Fibroblast of lung (primary cell): Measurements from ENCODE around the gene SPO11. TPM values are rescaled to one million over a fixed set of nuclear protein-coding genes. Genes with fewer than 3 reads are reported as not detected.

Experiments
- DNase-seq, 2 donors: peaks; one replicate each; pipeline versions ENCODE4 v3.0.0 to v3.0.0-alpha.2; 2010; ENCODE audit warnings: low read depth in 2 of 2
- H2AFZ ChIP-seq: 2 replicates; pipeline ENCODE4 v1.5.1; 2012; ENCODE audit warnings: low read length, control low read depth, inconsistent platforms
- H3K27ac ChIP-seq: 2 replicates; pipeline ENCODE4 v1.5.1; 2011; ENCODE audit warnings: low read length, control low read depth; ENCODE audit not compliant: insufficient read depth
- H3K27me3 ChIP-seq: 2 replicates; pipeline ENCODE4 v1.5.1; 2011; ENCODE audit warnings: mild to moderate bottlenecking, low read length; ENCODE audit not compliant: control insufficient read depth, insufficient read depth
- H3K36me3 ChIP-seq: 2 replicates; pipeline ENCODE4 v1.5.1; 2011; ENCODE audit warnings: low read length; ENCODE audit not compliant: control insufficient read depth, insufficient read depth
- H3K4me1 ChIP-seq: 2 replicates; pipeline ENCODE4 v1.5.1; 2011; ENCODE audit warnings: low read length; ENCODE audit not compliant: control insufficient read depth, insufficient read depth; ENCODE audit errors: extremely low read depth
- H3K4me2 ChIP-seq: 2 replicates; pipeline ENCODE4 v1.5.1; 2011; ENCODE audit warnings: low read length, control low read depth; ENCODE audit not compliant: insufficient read depth; ENCODE audit errors: extremely low read depth
- H3K4me3 ChIP-seq, 4 experiments: fragments of 200-600 bp in 1 of 4; sonication (generic) in 1 of 4; replicated peaks in 1 of 4; 2 replicates each; pipeline ENCODE4 v1.5.1; 2011 to 2016; ENCODE audit warnings: low read length in 4 of 4, low read depth in 3 of 4, mild to moderate bottlenecking in 3 of 4, control low read depth in 2 of 4, inconsistent platforms in 1 of 4, mixed read lengths in 1 of 4; ENCODE audit not compliant: insufficient read depth in 1 of 4; ENCODE audit errors: control extremely low read depth in 1 of 4
- H3K79me2 ChIP-seq: 2 replicates; pipeline ENCODE4 v1.5.1; 2012; ENCODE audit warnings: mild to moderate bottlenecking, low read length, inconsistent platforms; ENCODE audit not compliant: control insufficient read depth, insufficient read depth
- H3K9ac ChIP-seq: 2 replicates; pipeline ENCODE4 v1.5.1; 2011; ENCODE audit warnings: mild to moderate bottlenecking, low read length, control low read depth; ENCODE audit not compliant: insufficient read depth
- H3K9me3 ChIP-seq: 2 replicates; pipeline ENCODE4 v1.5.1; 2012; ENCODE audit warnings: low read depth, low read length; ENCODE audit not compliant: control insufficient read depth, insufficient read depth
- H4K20me1 ChIP-seq: 2 replicates; pipeline ENCODE4 v1.5.1; 2011; ENCODE audit warnings: low read length; ENCODE audit not compliant: control insufficient read depth, insufficient read depth; ENCODE audit errors: extremely low read depth
- CTCF ChIP-seq, 2 donors: IDR thresholded peaks in 1 of 2; conservative IDR thresholded peaks in 1 of 2; 1 replicate in 1 of 2; 2 replicates in 1 of 2; pipeline ENCODE4 v1.5.1; 2011 to 2012; ENCODE audit warnings: low read length in 2 of 2, control low read depth in 1 of 2, inconsistent platforms in 1 of 2, low read depth in 1 of 2, mild to moderate bottlenecking in 1 of 2
- EZH2 ChIP-seq: IDR thresholded peaks from 2 replicates; pipeline ENCODE4 v1.5.1; 2012; ENCODE audit warnings: low read length, control low read depth, mild to moderate bottlenecking; ENCODE audit errors: missing control alignments
- polyA plus RNA-seq, 2 donors: library from polyadenylated mRNA; depleted of rRNA in 1 of 2; stranded (reverse) in 1 of 2; unstranded in 1 of 2; fragments of >200 nt; gene quantifications; 2 replicates each; pipeline ENCODE4 v1.2.1, GENCODE V29; 2011 to 2012; ENCODE audit warnings: missing spikeins in 1 of 2
- total RNA-seq: library from RNA; depleted of rRNA; stranded (reverse); fragments of >200 nt; gene quantifications from 2 replicates; pipeline ENCODE4 v1.2.1, GENCODE V29; 2014

Gene SPO11
- total and polyA plus RNA-seq, 2 donors (not counting 1 experiment from before 2014, with no cell fraction given) = not detected

- Histone ChIP-seq H3K27me3 (peaks cover 2% of the 10 kb centered on the region), H3K27ac (no peak overlapping the region), H3K4me3 (no peak overlapping the region), H3K79me2 (no peaks in the 10 kb centered on the region), H3K9me3 (no peaks in the 10 kb centered on the region), H2AFZ (no peak overlapping the region), H3K4me2 (no peak overlapping the region), H4K20me1 (no peaks in the 10 kb centered on the region), H3K36me3 (no peaks in the 10 kb centered on the region), H3K9ac (no peak overlapping the region), H3K4me1 (no peaks in the 10 kb centered on the region)
- TF ChIP-seq EZH2 (no peak), CTCF (conservative IDR thresholded peaks at IDR 0.05 in 1 of 2, IDR thresholded peaks at IDR 0.05 in 1 of 2; ENCODE audit: low read depth in 1 of 2, low read length in 2 of 2) (peak in 1 of 2 donors; percentile 6)
- peak in 1 of 2 donors; percentile 17 for DNase-seq
Observed at GRCh38 chr20:57335392-57335791, 5.8 kb downstream of the SPO11 start.

GRCh38 chr20:57341663-57342062 lies 12.1 kb downstream of the SPO11 start:
- no peaks in the 10 kb centered on the region for H3K9me3 ChIP-seq
- no peaks in the 10 kb centered on the region for H3K4me1 ChIP-seq

GRCh38 chr20:57342829-57343228 lies 13.2 kb downstream of the SPO11 start:
- no peaks in the 10 kb centered on the region for H4K20me1 ChIP-seq
- DNase-seq = peak in 1 of 2 donors; percentile 38
- H3K9me3 ChIP-seq = no peaks in the 10 kb centered on the region
- H3K36me3 ChIP-seq = no peaks in the 10 kb centered on the region
- no peak for TF ChIP-seq EZH2
- no peak for TF ChIP-seq CTCF (conservative IDR thresholded peaks at IDR 0.05 in 1 of 2, IDR thresholded peaks at IDR 0.05 in 1 of 2; ENCODE audit: low read depth in 1 of 2, low read length in 2 of 2)
- no peak overlapping the region for H3K27ac ChIP-seq
- H3K27me3 ChIP-seq = no peaks in the 10 kb centered on the region
- H3K79me2 ChIP-seq = no peaks in the 10 kb centered on the region
- H3K9ac ChIP-seq = no peak overlapping the region
- H3K4me2 ChIP-seq = no peak overlapping the region
- no peaks in the 10 kb centered on the region for H3K4me1 ChIP-seq
- H3K4me3 ChIP-seq = no peak overlapping the region
- H2AFZ ChIP-seq = no peak overlapping the region

More at GRCh38 chr20:57341663-57342062, 12.1 kb downstream of the SPO11 start:
- Histone ChIP-seq H3K36me3 (no peaks in the 10 kb centered on the region), H3K27ac (no peak overlapping the region), H3K4me3 (no peak overlapping the region), H3K27me3 (no peaks in the 10 kb centered on the region), H3K4me2 (no peak overlapping the region), H2AFZ (no peak overlapping the region), H3K9ac (no peak overlapping the region), H3K79me2 (no peaks in the 10 kb centered on the region), H4K20me1 (no peaks in the 10 kb centered on the region)
- TF ChIP-seq EZH2 = no peak
- DNase-seq = no peak
